Stimulated activated CD4-positive, alpha-beta T cell treated with anti-CD3 and anti-CD28 coated beads, Interleukin-12 subunit alpha, Interleukin-12 subunit beta, amount 100 ng/mL, for 48 hours (primary cell): ENCODE measurements around the gene OR51V1.
"Not testable (repeated sequence)": the region's sequence is repeated elsewhere in the genome, so short reads cannot be mapped to it uniquely, and the experiment has no call there.

ENCODE experiments used
- DNase-seq, 3 donors: peaks; one replicate each; pipeline ENCODE4 v3.0.0-alpha.2; 2020; ENCODE audit warnings: low read depth in 2 of 3, low spot score in 1 of 3

OR51V1 gene

GRCh38 chr11:5171856-5172255 is 28.6 kb downstream of the OR51V1 start:
- no peak for DNase-seq

GRCh38 chr11:5165898-5166297 is 34.6 kb downstream of the OR51V1 start:
- DNase-seq = not testable (repeated sequence)

GRCh38 chr11:5164807-5165206 is 35.7 kb downstream of the OR51V1 start:
- not testable (repeated sequence) for DNase-seq

GRCh38 chr11:5161045-5161444 is 39.4 kb downstream of the OR51V1 start:
- DNase-seq = not testable (repeated sequence)

- not testable (repeated sequence) for DNase-seq
These were observed 40.3 kb downstream of the OR51V1 start for GRCh38 chr11:5160217-5160616.

- DNase-seq = no peak
These were observed 40.7 kb downstream of the OR51V1 start for GRCh38 chr11:5159806-5160205.

GRCh38 chr11:5154657-5155056 is 45.8 kb downstream of the OR51V1 start, which contains the start of gene OR52A1:
TSS of gene OR52A1 (minus strand) at chr11:5154757. CDS start at chr11:5152369, 2,388 bp downstream.
- no peak for DNase-seq

GRCh38 chr11:5153574-5154431 is 46.7 kb downstream of the OR51V1 start:
- DNase-seq = no peak

- DNase-seq = no peak
These were observed 48.7 kb downstream of the OR51V1 start for GRCh38 chr11:5151713-5152153.
